SK-N-SH treated with all-trans-retinoic acid at 6 μM for 48 hours (cell line): ENCODE data around the gene CRYL1.

Source experiments
- ATAC-seq: fragments of 200-7000 bp; cut with Tn5 transposase; 3 replicates; pipeline ENCODE4 v1.9.1; 2020; ENCODE audit warnings: mild to moderate bottlenecking, moderate library complexity
- ARNTL ChIP-seq: fragments of 450-650 bp; formaldehyde crosslinking; IDR thresholded peaks from 2 replicates; pipeline ENCODE4 v1.5.0; 2020; ENCODE audit warnings: low read depth, mild to moderate bottlenecking, moderate library complexity, borderline replicate concordance
- BACH2 ChIP-seq: fragments of 250-450 bp; sonication (Bioruptor Pico); IDR thresholded peaks from 2 replicates; pipeline ENCODE4 v1.9.0; 2021; ENCODE audit warnings: mild to moderate bottlenecking, borderline replicate concordance
- ESRRG ChIP-seq: fragments of 250-450 bp; sonication (Bioruptor Pico); IDR thresholded peaks from 2 replicates; pipeline ENCODE4 v1.6.1; 2021; ENCODE audit warnings: mild to moderate bottlenecking
- GLIS3 ChIP-seq: fragments of 250-450 bp; sonication (Bioruptor Pico); IDR thresholded peaks from 2 replicates; pipeline ENCODE4 v1.5.0; 2020; ENCODE audit warnings: mild to moderate bottlenecking, moderate library complexity
- ISL1 ChIP-seq: fragments of 250-450 bp; sonication (Bioruptor Pico); IDR thresholded peaks from 2 replicates; pipeline ENCODE4 v2.1.2; 2022; ENCODE audit warnings: mild to moderate bottlenecking, moderate library complexity
- PPARA ChIP-seq: fragments of 250-450 bp; sonication (Bioruptor Pico); IDR thresholded peaks from 2 replicates; pipeline ENCODE4 v1.5.0; 2020; ENCODE audit warnings: mild to moderate bottlenecking, borderline replicate concordance
- RARB ChIP-seq: fragments of 250-450 bp; sonication (Bioruptor Pico); IDR thresholded peaks from 2 replicates; pipeline ENCODE4 v1.8.0; 2021; ENCODE audit warnings: mild to moderate bottlenecking, moderate library complexity
- SNAI2 ChIP-seq: fragments of 250-450 bp; sonication (Bioruptor Pico); IDR thresholded peaks from 2 replicates; pipeline ENCODE4 v1.5.0; 2020; ENCODE audit warnings: mild to moderate bottlenecking, moderate library complexity
- TCF4 ChIP-seq: fragments of 250-450 bp; sonication (Bioruptor Pico); IDR thresholded peaks from 2 replicates; pipeline ENCODE4 v1.8.0; 2021; ENCODE audit warnings: mild to moderate bottlenecking, moderate library complexity, borderline replicate concordance
- TOX ChIP-seq: fragments of 250-450 bp; sonication (Bioruptor Pico); IDR thresholded peaks from 2 replicates; pipeline ENCODE4 v1.8.0; 2021; ENCODE audit warnings: mild to moderate bottlenecking, moderate library complexity, borderline replicate concordance
- ZC3H10 ChIP-seq: fragments of 250-450 bp; sonication (Bioruptor Pico); IDR thresholded peaks from 2 replicates; pipeline ENCODE4 v1.5.1; 2021; ENCODE audit warnings: mild to moderate bottlenecking, moderate library complexity
- ZFP3 ChIP-seq: fragments of 250-450 bp; sonication (Bioruptor Pico); IDR thresholded peaks from 2 replicates; pipeline ENCODE4 v1.5.0; 2020; ENCODE audit warnings: mild to moderate bottlenecking, moderate library complexity
- ZNF565 ChIP-seq: fragments of 450-650 bp; formaldehyde crosslinking; conservative IDR thresholded peaks from 2 replicates; pipeline ENCODE4 v1.5.0; 2020; ENCODE audit warnings: low read depth, mild to moderate bottlenecking, moderate library complexity
- ZNF8 ChIP-seq: fragments of 450-650 bp; formaldehyde crosslinking; IDR thresholded peaks from 2 replicates; pipeline ENCODE4 v1.5.0; 2020; ENCODE audit warnings: mild to moderate bottlenecking, moderate library complexity
- TF ChIP-seq, protein P1 (sequence below): fragments of 250-450 bp; sonication (Bioruptor Pico); IDR thresholded peaks from 2 replicates; pipeline ENCODE4 v1.8.0; 2020; ENCODE audit warnings: mild to moderate bottlenecking, moderate library complexity, borderline replicate concordance
- TF ChIP-seq, protein P2 (sequence below): fragments of 250-450 bp; sonication (Bioruptor Pico); IDR thresholded peaks from 2 replicates; pipeline ENCODE4 v1.8.0; 2021; ENCODE audit warnings: low read depth, mild to moderate bottlenecking, moderate library complexity, borderline replicate concordance
- TF ChIP-seq, protein P3 (sequence below): fragments of 250-450 bp; sonication (Bioruptor Pico); IDR thresholded peaks from 2 replicates; pipeline ENCODE4 v1.5.1; 2020; ENCODE audit warnings: low read depth, mild to moderate bottlenecking, moderate library complexity
- TF ChIP-seq, protein P4 (sequence below): fragments of 250-450 bp; sonication (Bioruptor Pico); IDR thresholded peaks from 2 replicates; pipeline ENCODE4 v1.5.0; 2020; ENCODE audit warnings: mild to moderate bottlenecking, moderate library complexity
- TF ChIP-seq, protein P5 (sequence below): fragments of 250-450 bp; sonication (Bioruptor Pico); IDR thresholded peaks from 2 replicates; pipeline ENCODE4 v1.5.1; 2021; ENCODE audit warnings: mild to moderate bottlenecking, moderate library complexity

Gene CRYL1

DNA sequence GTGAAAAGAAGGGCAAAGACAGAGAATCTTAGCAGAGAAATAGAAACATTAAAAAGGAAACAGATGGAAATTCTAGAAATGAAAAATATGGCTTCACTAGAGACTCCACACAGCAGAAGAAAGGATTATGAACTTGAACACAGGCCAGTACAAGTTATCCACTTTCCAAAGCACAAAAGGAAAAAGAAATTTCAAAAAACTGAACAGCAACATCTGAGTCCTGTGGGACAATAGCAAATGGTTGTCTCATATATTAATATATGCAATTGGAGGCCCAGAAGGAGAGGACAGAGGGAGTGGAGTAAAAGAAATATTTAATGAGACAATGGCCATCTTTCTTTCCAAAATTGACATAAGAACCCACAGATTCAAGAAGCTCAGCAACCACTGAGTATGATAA, 151.8 kb downstream of the CRYL1 start (continued):
- TF ChIP-seq ZFP3 (CRISPR knock-in tag): no peak
- TF ChIP-seq ARNTL (CRISPR knock-in tag): no peak
- TF ChIP-seq, all 23 proteins: peak for 0

DNA sequence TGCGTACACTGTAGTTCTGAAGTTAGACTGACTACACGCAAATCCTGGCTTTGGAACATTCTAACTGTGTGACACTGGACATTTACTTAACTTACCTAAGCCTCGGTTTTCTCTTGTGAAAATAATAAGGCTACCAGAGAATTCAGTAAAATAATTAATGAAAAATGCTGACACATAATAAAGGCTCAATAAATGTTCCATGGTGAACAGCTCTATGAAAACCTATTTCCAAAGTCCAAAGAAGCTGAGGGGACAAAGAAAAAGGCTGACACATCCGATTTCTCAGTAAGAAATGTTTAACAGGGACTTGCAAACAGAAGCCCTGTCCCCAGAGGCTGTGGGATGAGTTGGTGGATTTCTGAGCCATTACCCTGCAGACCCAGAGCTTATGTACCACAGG, 153.8 kb downstream of the CRYL1 start:
- no peak for ATAC-seq
- TF ChIP-seq ZFP3 (CRISPR knock-in tag) (no peak), RARB (CRISPR knock-in tag) (no peak), ZNF8 (CRISPR knock-in tag) (no peak), SNAI2 (CRISPR knock-in tag) (no peak), ESRRG (CRISPR knock-in tag) (no peak), TCF4 (CRISPR knock-in tag) (no peak), PPARA (CRISPR knock-in tag) (no peak), GLIS3 (CRISPR knock-in tag) (no peak), BACH2 (no peak)
- TF ChIP-seq, protein P1, sequence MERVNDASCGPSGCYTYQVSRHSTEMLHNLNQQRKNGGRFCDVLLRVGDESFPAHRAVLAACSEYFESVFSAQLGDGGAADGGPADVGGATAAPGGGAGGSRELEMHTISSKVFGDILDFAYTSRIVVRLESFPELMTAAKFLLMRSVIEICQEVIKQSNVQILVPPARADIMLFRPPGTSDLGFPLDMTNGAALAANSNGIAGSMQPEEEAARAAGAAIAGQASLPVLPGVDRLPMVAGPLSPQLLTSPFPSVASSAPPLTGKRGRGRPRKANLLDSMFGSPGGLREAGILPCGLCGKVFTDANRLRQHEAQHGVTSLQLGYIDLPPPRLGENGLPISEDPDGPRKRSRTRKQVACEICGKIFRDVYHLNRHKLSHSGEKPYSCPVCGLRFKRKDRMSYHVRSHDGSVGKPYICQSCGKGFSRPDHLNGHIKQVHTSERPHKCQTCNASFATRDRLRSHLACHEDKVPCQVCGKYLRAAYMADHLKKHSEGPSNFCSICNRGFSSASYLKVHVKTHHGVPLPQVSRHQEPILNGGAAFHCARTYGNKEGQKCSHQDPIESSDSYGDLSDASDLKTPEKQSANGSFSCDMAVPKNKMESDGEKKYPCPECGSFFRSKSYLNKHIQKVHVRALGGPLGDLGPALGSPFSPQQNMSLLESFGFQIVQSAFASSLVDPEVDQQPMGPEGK (CRISPR knock-in tag): no peak
- TF ChIP-seq, protein P2, sequence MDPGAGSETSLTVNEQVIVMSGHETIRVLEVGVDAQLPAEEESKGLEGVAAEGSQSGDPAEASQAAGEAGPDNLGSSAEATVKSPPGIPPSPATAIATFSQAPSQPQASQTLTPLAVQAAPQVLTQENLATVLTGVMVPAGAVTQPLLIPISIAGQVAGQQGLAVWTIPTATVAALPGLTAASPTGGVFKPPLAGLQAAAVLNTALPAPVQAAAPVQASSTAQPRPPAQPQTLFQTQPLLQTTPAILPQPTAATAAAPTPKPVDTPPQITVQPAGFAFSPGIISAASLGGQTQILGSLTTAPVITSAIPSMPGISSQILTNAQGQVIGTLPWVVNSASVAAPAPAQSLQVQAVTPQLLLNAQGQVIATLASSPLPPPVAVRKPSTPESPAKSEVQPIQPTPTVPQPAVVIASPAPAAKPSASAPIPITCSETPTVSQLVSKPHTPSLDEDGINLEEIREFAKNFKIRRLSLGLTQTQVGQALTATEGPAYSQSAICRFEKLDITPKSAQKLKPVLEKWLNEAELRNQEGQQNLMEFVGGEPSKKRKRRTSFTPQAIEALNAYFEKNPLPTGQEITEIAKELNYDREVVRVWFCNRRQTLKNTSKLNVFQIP: no peak
- TF ChIP-seq, protein P3, sequence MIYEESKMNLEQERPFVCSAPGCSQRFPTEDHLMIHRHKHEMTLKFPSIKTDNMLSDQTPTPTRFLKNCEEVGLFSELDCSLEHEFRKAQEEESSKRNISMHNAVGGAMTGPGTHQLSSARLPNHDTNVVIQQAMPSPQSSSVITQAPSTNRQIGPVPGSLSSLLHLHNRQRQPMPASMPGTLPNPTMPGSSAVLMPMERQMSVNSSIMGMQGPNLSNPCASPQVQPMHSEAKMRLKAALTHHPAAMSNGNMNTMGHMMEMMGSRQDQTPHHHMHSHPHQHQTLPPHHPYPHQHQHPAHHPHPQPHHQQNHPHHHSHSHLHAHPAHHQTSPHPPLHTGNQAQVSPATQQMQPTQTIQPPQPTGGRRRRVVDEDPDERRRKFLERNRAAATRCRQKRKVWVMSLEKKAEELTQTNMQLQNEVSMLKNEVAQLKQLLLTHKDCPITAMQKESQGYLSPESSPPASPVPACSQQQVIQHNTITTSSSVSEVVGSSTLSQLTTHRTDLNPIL: no peak
- TF ChIP-seq, protein P4, sequence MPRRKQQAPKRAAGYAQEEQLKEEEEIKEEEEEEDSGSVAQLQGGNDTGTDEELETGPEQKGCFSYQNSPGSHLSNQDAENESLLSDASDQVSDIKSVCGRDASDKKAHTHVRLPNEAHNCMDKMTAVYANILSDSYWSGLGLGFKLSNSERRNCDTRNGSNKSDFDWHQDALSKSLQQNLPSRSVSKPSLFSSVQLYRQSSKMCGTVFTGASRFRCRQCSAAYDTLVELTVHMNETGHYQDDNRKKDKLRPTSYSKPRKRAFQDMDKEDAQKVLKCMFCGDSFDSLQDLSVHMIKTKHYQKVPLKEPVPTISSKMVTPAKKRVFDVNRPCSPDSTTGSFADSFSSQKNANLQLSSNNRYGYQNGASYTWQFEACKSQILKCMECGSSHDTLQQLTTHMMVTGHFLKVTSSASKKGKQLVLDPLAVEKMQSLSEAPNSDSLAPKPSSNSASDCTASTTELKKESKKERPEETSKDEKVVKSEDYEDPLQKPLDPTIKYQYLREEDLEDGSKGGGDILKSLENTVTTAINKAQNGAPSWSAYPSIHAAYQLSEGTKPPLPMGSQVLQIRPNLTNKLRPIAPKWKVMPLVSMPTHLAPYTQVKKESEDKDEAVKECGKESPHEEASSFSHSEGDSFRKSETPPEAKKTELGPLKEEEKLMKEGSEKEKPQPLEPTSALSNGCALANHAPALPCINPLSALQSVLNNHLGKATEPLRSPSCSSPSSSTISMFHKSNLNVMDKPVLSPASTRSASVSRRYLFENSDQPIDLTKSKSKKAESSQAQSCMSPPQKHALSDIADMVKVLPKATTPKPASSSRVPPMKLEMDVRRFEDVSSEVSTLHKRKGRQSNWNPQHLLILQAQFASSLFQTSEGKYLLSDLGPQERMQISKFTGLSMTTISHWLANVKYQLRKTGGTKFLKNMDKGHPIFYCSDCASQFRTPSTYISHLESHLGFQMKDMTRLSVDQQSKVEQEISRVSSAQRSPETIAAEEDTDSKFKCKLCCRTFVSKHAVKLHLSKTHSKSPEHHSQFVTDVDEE (CRISPR knock-in tag): no peak
- TF ChIP-seq, all 23 proteins: peak for 0

DNA sequence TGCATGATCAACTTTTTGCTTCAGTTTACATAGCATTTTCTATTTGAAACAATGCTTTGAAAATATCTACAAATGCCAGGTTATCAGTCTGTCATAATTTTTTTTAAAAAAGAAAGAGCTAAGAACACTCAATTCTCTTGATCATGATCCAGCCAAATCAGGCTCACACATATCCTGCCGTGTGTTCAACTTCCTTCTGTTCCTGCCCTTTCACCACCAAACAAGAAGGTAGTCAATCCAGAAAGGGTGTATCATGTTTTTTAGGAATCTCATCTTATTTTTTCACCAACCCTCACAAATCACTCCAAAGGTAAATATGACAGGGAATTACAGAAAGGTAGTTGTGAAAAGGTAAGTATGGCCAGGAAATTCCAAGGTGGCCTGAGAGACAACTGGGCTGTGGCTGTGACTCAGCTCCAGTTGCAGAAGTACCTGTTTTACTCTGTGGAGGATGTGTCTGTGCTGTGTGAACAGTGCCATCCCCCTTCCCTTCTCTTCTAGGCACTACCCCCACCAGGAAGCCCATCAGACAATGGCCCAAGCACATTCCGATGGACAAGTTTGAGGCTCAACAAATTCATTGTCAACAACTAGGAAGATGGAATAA, 154.7 kb downstream of the CRYL1 start:
- TF ChIP-seq TOX (CRISPR knock-in tag) (no peak), ISL1 (CRISPR knock-in tag) (no peak), RARB (CRISPR knock-in tag) (no peak), ZC3H10 (CRISPR knock-in tag) (no peak), ZFP3 (CRISPR knock-in tag) (no peak), ZNF8 (CRISPR knock-in tag) (no peak), TCF4 (CRISPR knock-in tag) (no peak), ZNF565 (no peak)
- TF ChIP-seq, protein P4 (CRISPR knock-in tag): no peak
- TF ChIP-seq, protein P5, sequence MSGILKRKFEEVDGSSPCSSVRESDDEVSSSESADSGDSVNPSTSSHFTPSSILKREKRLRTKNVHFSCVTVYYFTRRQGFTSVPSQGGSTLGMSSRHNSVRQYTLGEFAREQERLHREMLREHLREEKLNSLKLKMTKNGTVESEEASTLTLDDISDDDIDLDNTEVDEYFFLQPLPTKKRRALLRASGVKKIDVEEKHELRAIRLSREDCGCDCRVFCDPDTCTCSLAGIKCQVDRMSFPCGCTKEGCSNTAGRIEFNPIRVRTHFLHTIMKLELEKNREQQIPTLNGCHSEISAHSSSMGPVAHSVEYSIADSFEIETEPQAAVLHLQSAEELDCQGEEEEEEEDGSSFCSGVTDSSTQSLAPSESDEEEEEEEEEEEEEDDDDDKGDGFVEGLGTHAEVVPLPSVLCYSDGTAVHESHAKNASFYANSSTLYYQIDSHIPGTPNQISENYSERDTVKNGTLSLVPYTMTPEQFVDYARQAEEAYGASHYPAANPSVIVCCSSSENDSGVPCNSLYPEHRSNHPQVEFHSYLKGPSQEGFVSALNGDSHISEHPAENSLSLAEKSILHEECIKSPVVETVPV (CRISPR knock-in tag): no peak
- no peak for ATAC-seq
